Hematopoietic multipotent progenitor cell treated with erythropoietin and hydrocortisone succinate and interleukin-3 and kit ligand, for 4 days (in vitro differentiated cells): ENCODE measurements around the gene SLIT3.
A peak's percentile ranks its signal among the peaks of the same experiment; 100 is the strongest.

Experiments
- DNase-seq: peaks from one replicate; pipeline ENCODE4 v3.0.0-alpha.2; 2015

SLIT3 gene

DNA sequence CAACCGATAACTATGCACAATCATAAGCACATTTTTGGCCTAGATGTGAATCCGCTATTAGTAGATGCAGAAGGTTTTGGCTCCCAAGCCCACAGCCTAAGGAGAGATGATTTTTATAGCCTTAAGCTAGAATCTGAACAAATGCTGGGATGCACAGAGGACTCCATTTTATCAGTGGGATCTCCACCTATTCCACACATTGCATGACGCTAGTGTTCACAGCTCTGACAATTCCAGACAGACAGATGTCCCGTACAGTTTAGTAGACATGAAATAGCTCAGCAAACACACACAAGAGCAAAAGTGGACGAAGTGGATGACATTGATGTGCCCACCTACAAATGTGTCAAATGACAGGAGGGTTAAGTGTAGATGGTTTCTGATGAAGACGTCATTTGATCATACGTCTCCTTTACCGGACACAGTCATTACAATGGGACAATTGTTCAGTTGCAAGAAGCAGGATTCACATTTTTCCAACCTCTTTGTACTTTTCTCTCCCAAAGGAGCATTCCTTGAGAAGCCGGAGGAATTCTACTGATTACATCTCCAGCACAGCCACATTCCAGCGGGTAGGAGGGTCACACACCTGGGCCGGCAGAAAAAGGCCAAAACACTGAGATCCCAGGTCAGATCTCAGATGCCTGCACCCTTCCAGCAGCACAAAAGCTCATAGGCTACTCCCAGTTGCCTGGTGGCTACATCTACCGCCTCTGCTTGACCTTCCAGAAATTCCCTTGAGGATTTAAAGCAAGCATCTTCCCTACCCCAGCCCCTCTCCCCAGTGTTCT, 202.4 kb downstream of the SLIT3 start:
- no peak for DNase-seq

DNA sequence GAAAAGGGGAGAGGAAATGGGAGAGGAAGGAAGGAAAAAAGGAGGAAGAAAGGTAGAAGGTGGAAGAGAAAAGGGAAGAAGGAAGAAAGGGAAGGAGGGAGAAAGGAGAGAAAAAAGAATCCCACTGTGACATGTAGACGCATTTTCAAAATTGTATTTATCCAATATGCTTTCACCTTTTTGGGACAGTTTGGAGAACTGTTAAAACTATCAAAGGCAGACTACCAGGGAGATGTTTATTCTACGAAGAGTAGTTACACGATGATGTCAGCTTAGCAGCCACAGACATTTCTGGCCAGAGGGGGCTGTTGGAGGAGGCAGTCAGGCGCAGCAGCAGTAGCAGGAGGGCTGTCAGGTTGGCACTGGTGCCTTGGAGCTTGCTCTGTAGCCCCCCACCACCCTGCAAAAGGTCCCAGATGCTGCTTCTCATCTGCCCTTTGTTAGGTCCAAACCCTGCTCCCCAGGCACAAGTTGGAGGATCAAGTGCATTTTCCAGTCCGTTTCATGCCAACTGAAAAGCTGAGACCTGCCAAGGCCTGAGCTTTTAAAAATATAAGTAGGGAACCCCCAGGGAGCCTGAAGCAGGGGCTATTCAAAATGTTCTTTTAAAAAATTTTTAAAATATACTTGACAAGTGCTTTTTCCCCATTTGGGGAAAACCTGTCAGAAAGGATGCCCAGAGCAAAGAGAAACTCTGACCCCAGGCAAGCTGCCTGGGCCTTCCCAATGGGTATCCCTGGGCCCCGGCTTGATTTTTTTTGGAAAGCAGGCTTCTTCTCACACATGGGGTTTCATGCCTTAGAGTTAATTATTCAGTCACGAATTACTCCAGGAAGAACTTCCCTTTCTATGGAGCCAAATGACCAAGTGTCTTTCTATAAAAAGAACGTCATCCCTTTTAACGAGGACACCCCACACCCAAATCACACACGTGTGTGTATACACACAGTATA, 203.3 kb downstream of the SLIT3 start:
- no peak for DNase-seq

DNA sequence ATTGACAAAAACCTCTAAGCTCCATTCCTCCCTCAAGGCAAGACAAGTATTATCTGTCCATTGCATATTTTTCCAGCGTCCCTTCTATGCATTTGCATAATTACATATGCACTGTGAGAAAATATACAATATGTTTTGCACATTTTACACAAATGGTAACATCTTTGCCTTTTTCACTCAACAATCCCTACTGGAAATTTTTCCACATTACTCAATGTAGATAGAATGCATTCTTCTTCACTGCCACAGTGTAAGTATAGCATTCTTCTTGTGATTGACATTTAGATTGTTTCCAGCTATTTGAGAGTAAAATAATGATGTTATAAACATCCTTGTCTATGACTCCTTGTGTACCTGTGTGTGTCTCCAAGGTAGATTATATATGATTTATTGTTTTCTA, 205.0 kb downstream of the SLIT3 start:
- DNase-seq = no peak

DNA sequence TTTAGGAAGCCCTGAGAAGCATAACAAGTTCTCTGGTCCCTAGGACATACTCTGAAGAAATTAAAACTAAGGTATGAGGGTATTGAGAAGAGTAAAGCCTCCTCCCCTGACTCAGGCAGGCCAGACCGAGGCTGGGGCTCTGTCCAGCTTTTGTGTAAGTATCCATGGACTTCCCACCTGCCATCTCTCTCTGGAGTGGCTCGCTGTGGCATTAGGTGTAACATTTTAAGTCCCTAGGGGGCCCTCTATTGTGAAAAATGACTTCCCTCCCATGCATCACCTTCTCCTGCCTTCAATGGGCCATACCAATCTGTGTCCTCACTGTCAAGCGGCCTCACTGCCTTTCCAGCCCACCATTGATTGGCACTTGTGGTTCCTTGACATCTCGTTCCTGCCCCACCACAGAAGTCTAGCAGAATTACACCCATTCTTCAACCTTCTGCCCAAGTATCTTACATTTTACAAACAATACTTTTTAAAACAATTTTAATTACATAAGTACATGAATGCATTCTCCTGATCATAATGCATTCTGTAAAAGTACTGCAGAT, 205.5 kb downstream of the SLIT3 start:
- DNase-seq = no peak

DNA sequence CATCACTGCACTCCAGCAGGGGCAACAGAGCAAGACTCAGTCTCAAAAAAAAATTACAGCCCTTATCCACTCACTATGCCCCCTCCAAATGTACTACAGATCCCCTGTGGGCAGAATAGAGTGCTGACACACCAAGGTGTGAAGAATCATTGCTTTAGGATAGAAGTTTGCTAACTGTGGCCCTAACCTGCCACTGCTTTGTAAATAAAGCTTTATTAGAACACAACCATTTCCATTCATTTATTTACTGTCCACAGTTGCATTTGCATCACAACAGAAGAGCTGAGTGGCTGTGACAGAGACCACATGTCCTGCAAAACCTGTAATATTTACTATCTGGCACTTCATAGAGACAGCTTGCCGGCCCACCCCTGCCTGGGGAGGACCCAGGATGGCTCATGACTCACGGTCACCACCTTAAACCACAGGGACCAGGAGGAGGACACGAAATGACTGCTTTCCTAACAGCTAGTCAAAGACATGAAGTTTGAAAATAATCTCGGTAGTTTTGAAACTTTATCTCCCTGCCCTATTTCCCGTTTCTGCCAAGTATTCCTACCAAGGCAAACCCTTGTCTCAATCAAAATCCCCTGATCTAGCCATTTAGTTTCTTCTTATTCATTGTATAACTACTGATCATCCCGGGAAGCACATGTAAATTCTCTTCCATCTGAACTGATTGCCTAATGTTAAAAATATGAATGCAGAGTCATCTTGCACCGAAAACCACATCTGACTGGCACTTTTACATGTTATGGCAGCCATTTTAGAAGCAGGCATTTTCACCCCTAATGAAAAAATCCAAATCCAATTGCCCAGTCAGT, 206.1 kb downstream of the SLIT3 start:
- no peak for DNase-seq

DNA sequence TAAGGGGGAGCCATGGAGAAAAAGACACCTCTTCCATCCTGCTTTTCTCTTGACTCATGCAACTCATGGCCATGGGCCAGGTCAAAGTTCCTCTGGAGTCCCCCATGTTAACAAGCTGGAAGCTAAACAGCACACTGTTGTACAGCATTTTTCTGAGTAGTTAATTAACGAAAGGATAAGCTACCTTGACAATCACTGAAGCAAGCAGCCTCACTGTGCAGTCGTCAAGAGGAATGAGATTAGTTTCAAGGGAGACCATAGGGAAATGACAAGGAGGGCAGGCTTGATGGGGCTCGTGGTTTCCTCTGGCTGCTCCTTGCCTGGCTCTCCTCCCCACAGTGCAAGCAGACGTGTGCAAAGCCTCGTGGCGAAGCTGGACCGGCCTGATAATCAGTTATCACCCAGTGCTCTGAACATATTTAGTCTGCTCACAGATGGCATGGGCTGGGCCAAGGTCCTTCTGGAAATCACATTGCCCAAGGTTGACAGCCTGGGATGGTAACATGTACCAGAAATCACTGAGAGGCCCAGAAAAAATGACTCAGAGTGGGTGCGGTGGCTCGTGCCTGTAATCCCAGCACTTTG, 209.5 kb downstream of the SLIT3 start:
- DNase-seq = peak; percentile 69

DNA sequence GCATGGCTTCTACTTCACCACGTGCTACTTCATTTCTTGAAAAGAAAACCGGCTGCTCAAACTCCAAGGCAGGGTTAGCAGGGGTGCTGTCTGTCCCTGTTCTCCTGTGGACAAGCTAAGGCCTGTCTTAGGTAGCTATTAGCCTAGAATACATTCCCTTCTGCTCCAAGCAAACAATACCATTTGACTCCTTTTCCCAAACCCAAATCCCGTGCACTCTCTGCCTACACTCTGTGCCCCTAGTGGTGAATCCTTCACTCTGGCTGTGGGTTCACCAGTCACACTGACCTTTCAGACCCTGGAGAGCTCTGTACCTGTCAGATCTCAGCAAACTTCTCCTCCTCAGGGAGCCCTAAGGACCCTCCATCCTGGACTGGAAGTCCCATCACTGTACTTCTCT, 211.6 kb downstream of the SLIT3 start:
- DNase-seq = no peak

DNA sequence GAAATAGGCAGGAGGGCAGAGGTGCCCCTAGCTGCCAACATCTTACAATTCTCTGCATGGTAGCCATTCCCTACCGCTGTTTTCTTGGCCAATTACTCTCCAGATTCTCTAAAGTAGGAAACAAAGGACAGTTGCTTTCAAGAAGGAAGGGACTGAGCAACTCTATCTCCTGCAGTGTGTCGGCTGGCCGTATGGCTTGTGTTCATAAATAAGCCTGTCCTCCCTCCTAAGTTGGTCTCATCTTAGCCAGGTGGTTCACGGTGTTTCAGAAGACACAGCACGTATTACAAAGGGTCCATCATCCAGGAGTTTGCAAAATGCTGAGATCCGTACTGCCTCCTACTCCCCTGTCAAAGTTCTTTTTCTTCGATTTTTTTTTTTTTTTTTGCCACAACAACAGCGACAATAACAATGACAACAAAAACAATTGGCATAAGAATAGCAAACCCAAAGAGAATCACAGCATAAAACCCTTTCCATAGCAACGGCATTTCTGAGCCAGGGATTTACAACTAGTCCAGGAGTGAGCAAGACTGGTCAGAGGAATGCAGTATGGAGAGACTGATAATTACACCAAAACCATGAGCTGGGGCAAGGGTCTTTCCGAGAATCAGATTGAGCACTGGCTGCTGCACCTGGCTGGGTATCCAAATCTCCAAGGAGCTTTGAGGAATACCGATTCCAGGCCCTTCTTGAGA, 212.8 kb downstream of the SLIT3 start:
- DNase-seq = no peak

DNA sequence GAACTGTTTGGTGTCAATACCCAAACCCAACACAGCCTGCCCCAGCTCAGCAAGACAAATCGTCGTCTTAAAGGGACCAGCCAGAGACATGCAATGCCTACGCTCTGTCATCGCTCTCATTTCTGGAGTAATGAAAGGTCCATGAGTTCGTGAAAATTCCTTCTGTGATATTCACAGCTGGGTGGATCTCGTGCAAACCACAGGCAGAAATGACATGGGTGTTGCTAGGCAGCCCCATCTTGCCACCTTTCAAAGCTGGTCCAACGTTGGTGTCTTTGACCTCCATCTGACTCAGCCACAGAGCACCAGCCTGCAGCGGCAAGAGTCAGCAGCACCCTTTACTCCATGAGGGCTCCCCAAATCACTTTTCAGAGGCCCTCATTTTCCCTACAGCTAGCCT, 215.3 kb downstream of the SLIT3 start:
- no peak for DNase-seq

DNA sequence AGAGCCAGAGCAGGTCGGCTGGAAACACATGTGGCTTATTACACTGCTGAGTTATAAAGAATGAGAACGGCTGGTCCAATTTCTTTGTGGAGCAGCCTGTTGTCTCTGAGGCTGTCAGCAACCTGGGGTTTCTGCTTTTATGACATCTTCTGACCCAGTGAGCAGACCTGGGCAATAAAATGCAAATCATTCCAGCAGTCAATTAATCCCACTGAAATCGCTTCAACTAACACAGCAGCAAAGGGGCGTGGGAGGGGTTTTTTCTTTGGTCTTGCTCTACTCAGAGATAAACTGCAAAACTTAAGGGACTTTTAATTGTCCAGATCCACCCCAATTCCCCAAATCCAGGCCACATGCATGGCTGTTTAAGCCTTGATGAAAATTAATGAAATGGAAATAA, 215.7 kb downstream of the SLIT3 start:
- no peak for DNase-seq

DNA sequence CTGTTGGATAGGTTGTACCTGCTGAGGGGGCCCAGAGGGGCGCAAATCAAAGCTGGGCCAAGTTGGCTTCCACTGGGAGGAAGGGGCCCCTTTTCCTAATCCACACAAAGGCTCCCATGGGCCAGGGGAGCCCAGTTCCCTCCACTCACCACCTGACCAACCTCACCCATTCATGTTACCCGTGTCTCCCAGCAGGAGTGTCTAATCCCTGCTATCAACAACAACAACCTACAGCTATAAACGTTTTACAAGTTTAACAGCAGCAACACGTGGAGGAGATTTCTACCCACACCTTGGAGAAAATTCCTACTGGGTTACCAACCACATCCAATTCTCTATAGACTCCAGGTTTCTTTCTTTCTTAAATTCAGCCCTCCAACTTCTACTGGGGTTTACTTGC, 216.2 kb downstream of the SLIT3 start:
- DNase-seq = no peak

DNA sequence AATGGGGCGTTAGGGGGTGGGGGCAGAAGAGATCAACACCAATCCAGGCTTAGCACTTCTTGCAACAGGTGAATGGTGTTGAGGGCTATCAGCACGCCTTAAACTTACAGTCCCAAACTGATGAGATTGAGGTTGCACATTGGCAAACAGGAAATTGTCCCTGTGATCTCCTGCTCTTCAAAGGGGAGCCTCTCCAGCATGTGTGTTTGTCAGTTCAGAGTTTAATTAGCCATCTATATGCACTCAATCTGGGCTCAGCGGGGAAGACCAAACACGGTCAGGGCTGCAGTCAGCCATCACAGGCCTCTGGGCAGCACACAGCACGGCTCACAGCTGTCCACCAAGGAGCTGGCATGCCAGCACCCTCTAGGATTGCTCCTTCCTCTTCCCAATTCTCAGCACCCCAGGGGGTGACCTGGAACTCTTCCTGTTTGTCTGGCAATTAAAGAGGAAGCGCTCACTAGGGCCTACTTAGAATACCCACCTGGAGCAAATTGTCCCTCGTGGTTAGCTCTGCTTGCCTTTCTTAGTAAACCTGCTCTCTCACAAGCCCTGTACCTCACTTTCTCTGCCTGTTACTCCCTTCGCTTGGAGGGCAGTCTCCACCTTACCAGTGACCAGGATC, 217.4 kb downstream of the SLIT3 start:
- DNase-seq = no peak

DNA sequence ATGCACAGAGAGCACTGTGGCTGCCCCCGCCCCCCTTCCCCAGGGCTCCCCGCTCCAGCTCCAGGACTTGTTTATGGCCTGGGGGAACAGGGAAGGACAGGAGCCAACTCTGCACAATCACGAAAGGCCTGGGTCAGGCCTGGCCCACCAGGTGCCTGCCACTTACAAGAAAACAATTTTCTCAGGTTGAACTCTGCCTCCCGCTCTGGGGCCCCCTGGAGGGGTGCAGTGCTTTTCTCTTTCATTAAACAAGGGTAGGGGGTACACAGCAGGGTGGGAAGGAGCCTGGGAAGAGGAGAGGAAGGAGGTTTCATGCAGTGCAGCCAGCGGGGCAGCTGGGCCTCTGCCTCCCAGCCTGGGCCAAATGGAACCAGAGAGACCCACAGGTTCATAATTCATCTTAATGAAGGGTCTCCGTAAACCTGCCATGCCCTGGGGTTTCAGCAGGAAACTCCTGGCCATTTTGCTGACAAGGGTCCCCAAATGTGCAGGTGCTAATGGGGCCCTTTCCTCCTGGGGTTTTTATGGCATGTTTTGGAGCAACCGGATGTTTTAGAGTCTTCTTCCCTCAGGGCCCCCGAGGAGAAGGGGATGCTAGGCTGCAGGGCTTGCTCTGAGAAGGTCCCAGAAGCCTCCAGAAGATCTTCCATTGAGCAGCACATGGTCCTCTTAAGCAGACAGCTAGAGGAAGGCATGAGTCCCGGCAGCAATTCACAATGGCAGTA, 219.8 kb downstream of the SLIT3 start:
- DNase-seq = no peak

DNA sequence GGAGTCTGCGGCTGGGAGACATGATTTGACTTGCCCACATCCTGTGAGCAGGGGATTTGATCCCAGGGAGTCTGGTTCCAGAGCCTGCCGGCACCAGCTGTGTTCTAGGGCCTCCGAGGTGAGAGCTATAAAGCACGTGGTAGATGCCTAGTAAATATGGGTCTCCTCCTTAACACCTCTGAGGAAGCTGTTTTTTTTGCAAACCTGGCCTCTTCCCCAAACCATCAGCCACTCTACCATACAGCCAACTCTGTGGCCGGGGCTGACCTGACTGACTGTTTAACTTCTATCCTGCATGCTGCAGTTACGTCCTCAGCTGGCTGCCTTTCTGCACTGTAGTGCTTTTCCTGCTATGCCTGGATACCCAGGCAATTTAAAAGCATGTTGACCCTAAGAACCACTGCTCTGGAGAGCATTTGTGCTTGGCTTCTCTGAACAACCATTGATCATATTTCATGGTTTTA, 220.5 kb downstream of the SLIT3 start:
- no peak for DNase-seq

DNA sequence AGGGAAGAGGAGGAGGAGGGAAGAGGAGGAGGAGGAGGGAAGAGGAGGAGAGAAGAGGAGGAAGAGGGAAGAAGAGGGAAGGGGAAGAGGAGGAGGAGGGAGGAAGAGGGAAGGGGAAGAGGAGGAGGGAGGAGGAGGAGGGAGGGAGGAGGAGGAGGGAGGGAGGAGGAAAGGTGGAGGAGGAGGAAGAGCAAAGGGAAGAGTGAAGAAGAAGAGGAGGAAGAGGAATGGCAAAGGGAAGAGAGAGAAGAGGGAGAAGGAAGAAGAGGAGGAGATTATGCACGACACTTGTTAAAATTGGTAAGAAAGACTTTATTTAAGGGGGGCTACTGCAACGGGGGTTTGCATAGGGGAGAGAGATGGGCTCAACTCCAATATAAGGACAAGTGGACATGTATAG, 221.2 kb downstream of the SLIT3 start:
- no peak for DNase-seq

DNA sequence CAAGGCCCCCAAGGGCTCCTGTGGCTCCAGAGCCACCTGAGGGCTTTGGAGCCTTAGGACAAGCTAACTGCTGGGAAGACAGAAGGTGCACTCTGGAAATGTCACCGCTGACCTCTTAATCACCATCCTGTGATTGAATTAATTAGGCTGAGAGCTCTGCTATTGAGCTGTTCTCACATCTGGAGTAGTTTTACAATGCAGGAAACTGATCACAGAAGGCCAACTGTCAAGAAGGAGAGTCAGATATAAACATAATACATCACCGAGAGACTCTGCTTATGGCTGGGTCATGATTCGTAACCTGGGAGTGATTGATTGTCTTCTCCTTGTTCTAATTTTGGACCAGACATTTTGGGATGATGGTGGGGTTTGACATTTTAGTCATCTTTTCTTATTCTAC, 226.1 kb downstream of the SLIT3 start:
- DNase-seq = no peak

DNA sequence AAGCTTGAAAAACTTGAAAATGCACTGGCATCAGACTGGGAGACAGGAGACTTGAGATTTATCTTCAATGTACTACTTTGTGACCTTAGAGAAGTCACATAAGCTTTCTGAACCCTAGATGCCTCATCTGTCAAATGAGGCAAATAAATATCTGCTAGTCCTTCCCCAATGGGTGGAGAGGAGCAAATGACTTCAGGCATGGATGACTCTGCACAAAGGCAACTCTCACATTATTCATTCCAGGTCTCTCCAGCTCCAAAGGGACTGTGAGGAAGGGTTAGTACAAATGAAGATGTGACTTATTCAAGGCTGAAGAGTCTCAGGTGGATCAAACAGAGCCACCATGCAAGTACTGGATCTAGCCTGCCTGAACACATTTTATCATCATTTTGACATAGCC, 228.7 kb downstream of the SLIT3 start:
- DNase-seq = no peak

DNA sequence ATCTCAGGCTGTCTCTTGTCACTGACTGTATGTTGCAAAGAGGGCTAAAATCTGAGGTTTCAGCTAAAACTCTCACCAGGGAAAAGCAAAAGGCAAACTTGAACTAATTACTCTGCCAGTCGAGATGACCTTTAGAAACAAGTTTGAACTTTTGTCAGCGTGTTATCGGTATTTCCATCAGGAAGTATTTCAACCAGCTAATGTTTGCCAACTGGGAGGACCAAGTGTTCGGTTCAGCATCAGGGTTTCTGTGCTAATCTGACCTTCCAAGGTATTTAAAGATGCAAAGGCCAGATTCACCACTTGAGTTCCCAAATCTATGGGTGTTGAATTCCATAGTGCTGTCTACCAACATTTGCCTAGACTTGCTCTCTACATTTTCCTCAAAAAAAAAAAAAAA, 230.5 kb downstream of the SLIT3 start:
- DNase-seq = no peak

DNA sequence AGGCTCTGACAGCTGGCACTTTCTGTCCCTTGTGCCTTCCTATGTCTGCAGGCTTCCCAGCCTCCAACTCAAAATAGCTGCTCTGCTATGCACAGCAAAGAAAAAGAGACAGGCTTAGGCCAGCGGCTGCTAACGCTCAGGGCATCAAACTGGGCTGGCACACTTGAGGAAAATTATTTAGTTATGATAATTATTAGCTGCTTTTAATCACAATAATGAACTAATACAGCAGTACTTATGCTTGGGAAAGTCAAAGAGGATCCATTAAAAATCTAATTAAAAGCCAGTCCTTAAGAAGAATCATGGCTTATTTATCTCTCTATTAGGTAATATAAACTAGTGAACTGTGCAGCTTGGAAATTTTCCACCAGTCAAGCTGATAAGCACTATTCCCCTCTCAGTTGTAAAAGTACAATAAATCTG, 233.2 kb downstream of the SLIT3 start:
- no peak for DNase-seq

DNA sequence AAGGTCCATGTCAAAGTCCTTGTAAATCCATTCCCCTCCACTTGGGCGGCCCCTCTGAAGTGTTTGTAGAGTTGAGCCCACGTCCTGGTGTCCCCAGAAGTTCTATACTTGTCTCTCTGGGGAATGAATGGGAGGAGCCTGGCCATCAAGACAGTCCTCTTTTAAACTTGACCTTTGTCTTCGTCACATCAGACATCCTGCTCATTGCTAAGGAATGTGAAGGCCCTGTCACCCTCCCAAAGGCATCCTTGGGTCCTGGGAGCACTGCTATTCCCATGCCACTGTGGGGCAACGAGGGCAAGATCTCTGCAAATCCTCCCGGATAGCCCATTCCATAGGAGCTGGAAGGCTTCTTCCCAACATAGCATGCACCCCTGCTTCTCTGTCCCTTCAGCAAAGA, 235.5 kb downstream of the SLIT3 start:
- no peak for DNase-seq

DNA sequence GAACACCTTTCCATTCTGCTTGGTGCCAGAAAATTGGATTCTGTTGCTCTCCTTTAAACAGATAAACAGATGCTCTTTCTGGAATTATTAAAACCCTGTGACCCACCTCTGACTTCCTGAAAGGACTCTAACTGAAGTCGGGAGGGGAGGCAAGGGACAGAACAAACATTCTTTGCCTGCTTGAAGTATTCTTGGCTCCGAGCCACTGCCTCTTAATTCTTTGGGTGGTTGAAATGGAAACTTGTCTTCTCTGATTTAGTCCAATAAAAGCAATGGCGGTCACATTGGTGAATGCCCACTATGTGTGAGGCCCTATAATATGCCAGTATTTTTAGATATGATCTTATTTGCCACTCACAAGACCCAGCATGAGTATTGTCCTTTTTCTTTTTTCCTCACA, 236.8 kb downstream of the SLIT3 start:
- DNase-seq = no peak
